ENCODE measurements around the gene MAPT.

DNA sequence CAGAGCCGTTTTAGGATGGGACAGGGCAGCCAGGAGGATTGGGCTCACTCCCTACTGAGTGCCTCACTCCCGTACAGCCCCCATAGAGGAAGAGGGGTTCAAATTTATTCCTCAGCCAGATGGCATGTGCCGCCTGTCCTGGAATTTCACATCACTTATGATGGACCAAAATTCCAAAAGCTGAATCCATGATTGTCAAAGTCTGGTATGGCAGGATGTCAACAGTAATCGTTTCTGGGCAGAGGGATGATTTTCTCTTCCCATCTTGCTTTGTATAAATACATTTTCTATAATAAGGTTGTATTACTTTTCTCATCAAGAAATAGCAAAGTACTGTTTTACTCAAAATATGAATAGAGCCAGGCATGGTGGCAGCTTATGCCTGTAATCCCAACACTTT is 66.0 kb downstream of the MAPT start:
- TF ChIP-seq, protein P1, sequence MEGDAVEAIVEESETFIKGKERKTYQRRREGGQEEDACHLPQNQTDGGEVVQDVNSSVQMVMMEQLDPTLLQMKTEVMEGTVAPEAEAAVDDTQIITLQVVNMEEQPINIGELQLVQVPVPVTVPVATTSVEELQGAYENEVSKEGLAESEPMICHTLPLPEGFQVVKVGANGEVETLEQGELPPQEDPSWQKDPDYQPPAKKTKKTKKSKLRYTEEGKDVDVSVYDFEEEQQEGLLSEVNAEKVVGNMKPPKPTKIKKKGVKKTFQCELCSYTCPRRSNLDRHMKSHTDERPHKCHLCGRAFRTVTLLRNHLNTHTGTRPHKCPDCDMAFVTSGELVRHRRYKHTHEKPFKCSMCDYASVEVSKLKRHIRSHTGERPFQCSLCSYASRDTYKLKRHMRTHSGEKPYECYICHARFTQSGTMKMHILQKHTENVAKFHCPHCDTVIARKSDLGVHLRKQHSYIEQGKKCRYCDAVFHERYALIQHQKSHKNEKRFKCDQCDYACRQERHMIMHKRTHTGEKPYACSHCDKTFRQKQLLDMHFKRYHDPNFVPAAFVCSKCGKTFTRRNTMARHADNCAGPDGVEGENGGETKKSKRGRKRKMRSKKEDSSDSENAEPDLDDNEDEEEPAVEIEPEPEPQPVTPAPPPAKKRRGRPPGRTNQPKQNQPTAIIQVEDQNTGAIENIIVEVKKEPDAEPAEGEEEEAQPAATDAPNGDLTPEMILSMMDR (conservative IDR thresholded peaks at IDR 0.05; ENCODE audit: low read depth, low read length) = no peak
- TF ChIP-seq EZH2 (IDR thresholded peaks at IDR 0.05; ENCODE audit: borderline replicate concordance, low read depth, low read length, poor library complexity, severe bottlenecking) = no peak

Measured in A673 (cell line).